HEK293 (cell line): ENCODE results near the gene OR51V1.

Experiments used
- CTCF ChIA-PET: fragments of 350-600 bp; formaldehyde crosslinking; extraction: SDS; loops from one replicate; lab custom pipeline; 2021; ENCODE audit warnings: antibody characterized with exemption; lab: Yijun Ruan, JAX
- POLR2A ChIA-PET: fragments of 300-600 bp; formaldehyde crosslinking; extraction: SDS; loops from one replicate; lab custom pipeline; 2020; ENCODE audit warnings: antibody characterized with exemption, inconsistent platforms; lab: Yijun Ruan, JAX
- H3K27ac ChIP-seq: fragments of 200-500 bp; sonication (Bioruptor generic); 2 replicates; pipeline ENCODE4 v1.5.1; 2014; ENCODE audit warnings: low read depth, low read length, control low read depth, inconsistent platforms; ENCODE audit errors: extremely low read depth
- H3K36me3 ChIP-seq, 2 experiments: fragments of 200-500 bp in 1 of 2; sonication (Bioruptor generic) in 1 of 2; 1 replicate in 1 of 2; 2 replicates in 1 of 2; pipeline ENCODE4 v1.5.1; 2014 to 2017; ENCODE audit warnings: inconsistent platforms in 2 of 2, low read length in 2 of 2; ENCODE audit not compliant: control insufficient read depth in 2 of 2, insufficient read depth in 1 of 2
- H3K4me1 ChIP-seq: fragments of 200-500 bp; sonication (Bioruptor generic); 2 replicates; pipeline ENCODE4 v1.5.1; 2014; ENCODE audit warnings: mild to moderate bottlenecking, low read length, inconsistent platforms; ENCODE audit not compliant: control insufficient read depth, insufficient read depth
- H3K4me3 ChIP-seq: 2 replicates; pipeline ENCODE4 v1.5.1; 2011; ENCODE audit warnings: low read depth, mild to moderate bottlenecking, control low read depth, low read length, moderate library complexity
- H3K9me3 ChIP-seq: fragments of 200-500 bp; sonication (Bioruptor generic); 2 replicates; pipeline ENCODE4 v1.5.1; 2014; ENCODE audit warnings: low read depth, low read length, inconsistent platforms; ENCODE audit not compliant: control insufficient read depth, insufficient read depth
- GLI4 ChIP-seq: fragments of 450-650 bp; formaldehyde crosslinking; IDR thresholded peaks from 2 replicates; pipeline ENCODE4 v1.5.1; 2016; ENCODE audit warnings: missing biosample characterization, missing genetic modification characterization
- HOXA7 ChIP-seq: sonication (generic); formaldehyde crosslinking; IDR thresholded peaks from 2 replicates; pipeline ENCODE4 v1.8.1; 2022; ENCODE audit warnings: missing genetic modification reagents, borderline replicate concordance
- HOXC10 ChIP-seq: sonication (generic); formaldehyde crosslinking; IDR thresholded peaks from 2 replicates; pipeline ENCODE4 v1.8.1; 2023; ENCODE audit warnings: mild to moderate bottlenecking, missing genetic modification reagents
- KLF16 ChIP-seq: fragments of 450-650 bp; formaldehyde crosslinking; IDR thresholded peaks from 2 replicates; pipeline ENCODE4 v1.5.1; 2017; ENCODE audit warnings: missing biosample characterization, missing genetic modification characterization
- OSR2 ChIP-seq: fragments of 450-650 bp; formaldehyde crosslinking; IDR thresholded peaks from 2 replicates; pipeline ENCODE4 v1.5.1; 2016; ENCODE audit warnings: missing biosample characterization, missing genetic modification characterization
- PRDM10 ChIP-seq: fragments of 450-650 bp; formaldehyde crosslinking; IDR thresholded peaks from 2 replicates; pipeline ENCODE4 v1.5.1; 2016; ENCODE audit warnings: missing biosample characterization, missing genetic modification characterization
- ZBTB44 ChIP-seq: fragments of 450-650 bp; IDR thresholded peaks from 2 replicates; pipeline ENCODE4 v1.5.1; 2018; ENCODE audit warnings: missing biosample characterization, mild to moderate bottlenecking, missing genetic modification characterization
- ZBTB48 ChIP-seq: fragments of 450-650 bp; formaldehyde crosslinking; IDR thresholded peaks from 2 replicates; pipeline ENCODE4 v1.5.1; 2016; ENCODE audit warnings: missing biosample characterization, missing genetic modification characterization
- ZBTB49 ChIP-seq: fragments of 450-650 bp; formaldehyde crosslinking; IDR thresholded peaks from 2 replicates; pipeline ENCODE4 v1.5.1; 2016; ENCODE audit warnings: missing biosample characterization, missing genetic modification characterization, low read depth
- ZNF132 ChIP-seq: fragments of 450-650 bp; formaldehyde crosslinking; IDR thresholded peaks from 2 replicates; pipeline ENCODE4 v1.5.1; 2017; ENCODE audit warnings: missing biosample characterization, missing genetic modification characterization, borderline replicate concordance
- ZNF140 ChIP-seq: fragments of 450-650 bp; formaldehyde crosslinking; IDR thresholded peaks from 2 replicates; pipeline ENCODE4 v1.5.1; 2016; ENCODE audit warnings: missing biosample characterization, missing genetic modification characterization
- ZNF518A ChIP-seq: fragments of 450-650 bp; formaldehyde crosslinking; conservative IDR thresholded peaks from 2 replicates; pipeline ENCODE4 v1.5.1; 2016; ENCODE audit warnings: low read depth, missing biosample characterization, missing genetic modification characterization
- ZNF623 ChIP-seq: fragments of 450-650 bp; formaldehyde crosslinking; IDR thresholded peaks from 2 replicates; pipeline ENCODE4 v1.5.1; 2016; ENCODE audit warnings: missing biosample characterization, missing genetic modification characterization
- ZNF664 ChIP-seq: fragments of 450-650 bp; formaldehyde crosslinking; IDR thresholded peaks from 2 replicates; pipeline ENCODE4 v1.5.1; 2016; ENCODE audit warnings: missing biosample characterization, missing genetic modification characterization
- ZNF670 ChIP-seq: fragments of 450-650 bp; formaldehyde crosslinking; IDR thresholded peaks from 2 replicates; pipeline ENCODE4 v1.5.1; 2016; ENCODE audit warnings: missing biosample characterization, missing genetic modification characterization, low read depth
- ZNF692 ChIP-seq: fragments of 450-650 bp; formaldehyde crosslinking; IDR thresholded peaks from 2 replicates; pipeline ENCODE4 v1.5.1; 2016; ENCODE audit warnings: missing biosample characterization, missing genetic modification characterization
- ZNF776 ChIP-seq: fragments of 450-650 bp; formaldehyde crosslinking; IDR thresholded peaks from 2 replicates; pipeline ENCODE4 v1.5.0; 2017; ENCODE audit warnings: missing biosample characterization, missing genetic modification characterization, borderline replicate concordance
- ZSCAN5A ChIP-seq: fragments of 450-650 bp; formaldehyde crosslinking; IDR thresholded peaks from 2 replicates; pipeline ENCODE4 v1.5.1; 2016; ENCODE audit warnings: missing biosample characterization, missing genetic modification characterization

OR51V1 gene

GRCh38 chr11:5242933-5243815 lies 42.7 kb upstream of the OR51V1 start:
- H3K4me1 ChIP-seq = no peaks in the 10 kb centered on the region
- no peak overlapping the region for H3K27ac ChIP-seq
- TF ChIP-seq OSR2 (tag by site-specific recombination) = no peak
- TF ChIP-seq HOXC10 (CRISPR knock-in tag) = no peak
- no peak for TF ChIP-seq ZBTB48 (tag by site-specific recombination)
- no peak for TF ChIP-seq HOXA7
- no peak for TF ChIP-seq ZNF623
- TF ChIP-seq PRDM10 = no peak
- no peak for TF ChIP-seq ZBTB44 (tag by site-specific recombination)
- TF ChIP-seq ZNF664 = no peak
- TF ChIP-seq ZSCAN5A (tag by site-specific recombination) = no peak
- no peak for TF ChIP-seq ZNF670 (tag by site-specific recombination)
- no peak for TF ChIP-seq ZNF518A
- no peak for TF ChIP-seq GLI4
- TF ChIP-seq ZNF692 (tag by site-specific recombination) = no peak
- no peak for TF ChIP-seq ZNF140
- no peak for TF ChIP-seq KLF16 (tag by site-specific recombination)
- TF ChIP-seq ZNF776 (tag by site-specific recombination) = no peak
- no peak for TF ChIP-seq ZBTB49
- no peak for TF ChIP-seq ZNF132
- TF ChIP-seq, all 188 proteins: peak for 0
- POLR2A ChIA-PET = no interaction called here
- no peaks in the 10 kb centered on the region for H3K36me3 ChIP-seq
- no peak overlapping the region for H3K4me3 ChIP-seq
- CTCF ChIA-PET = no interaction called here
- no peaks in the 10 kb centered on the region for H3K9me3 ChIP-seq
